ENCODE data around the gene DRD3.

GRCh38 chr3:114219741-114220140 lies 40.9 kb upstream of the DRD3 start:
- TF ChIP-seq CTCF (IDR thresholded peaks at IDR 0.05) (no peak), POLR2A (IDR thresholded peaks at IDR 0.05) (no peak)

Data from adrenal gland (tissue), 5 donors.